Hematopoietic multipotent progenitor cell treated with erythropoietin and hydrocortisone succinate and interleukin-3 and kit ligand, for 6 days (in vitro differentiated cells): ENCODE results near the gene ERVH48-1.
A peak's percentile ranks its signal among the peaks of the same experiment; 100 is the strongest.
"Not testable (repeated sequence)": the region's sequence is repeated elsewhere in the genome, so short reads cannot be mapped to it uniquely, and the experiment has no call there.

Experiments used
- DNase-seq: peaks from one replicate; pipeline ENCODE4 v3.0.0-alpha.2; 2015

ERVH48-1 gene

DNA sequence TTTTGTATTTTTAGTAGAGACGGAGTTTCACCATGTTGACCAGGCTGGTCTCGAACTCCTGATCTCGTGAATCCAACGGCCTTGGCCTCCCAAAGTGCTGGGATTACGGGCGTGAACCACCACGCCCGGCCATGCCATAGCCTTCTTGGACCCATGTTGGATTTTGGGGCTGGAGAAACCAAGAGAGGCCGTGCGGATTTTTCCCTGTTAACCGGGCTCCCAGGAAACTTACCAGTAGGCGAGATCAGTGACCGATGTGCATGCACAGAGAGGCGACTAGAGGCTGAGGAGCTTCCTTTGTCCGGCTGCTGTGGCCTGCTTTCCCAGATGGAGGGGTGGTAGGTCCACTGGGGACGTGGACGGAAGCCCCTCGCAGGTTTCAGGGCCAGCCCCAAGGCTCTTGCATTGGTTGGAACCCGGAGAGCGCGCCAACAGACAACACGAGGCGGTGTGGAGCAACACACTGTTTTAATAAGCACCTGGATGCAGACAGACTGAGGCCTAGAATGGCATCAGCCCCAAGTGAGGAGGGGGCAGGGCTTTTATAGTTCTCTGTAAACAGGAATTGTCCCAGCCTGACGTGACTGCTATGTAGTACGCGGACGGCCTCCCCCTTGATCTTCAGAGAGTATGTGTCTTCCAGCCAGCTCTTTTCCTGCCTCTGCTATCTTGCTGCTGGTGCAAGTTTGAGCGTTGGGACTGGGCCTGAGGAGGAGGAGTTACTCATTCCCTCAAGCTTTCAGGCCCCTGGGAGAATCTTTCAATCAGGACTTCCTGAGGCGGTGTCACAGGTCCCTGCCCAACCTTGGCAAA, at the start of gene ERVH48-1:
ERVH48-1 (minus strand) TSS at position 517 of the 813 bp plus-strand sequence. CDS start 6,624 bp downstream, outside the sequence.
- no peak for DNase-seq

DNA sequence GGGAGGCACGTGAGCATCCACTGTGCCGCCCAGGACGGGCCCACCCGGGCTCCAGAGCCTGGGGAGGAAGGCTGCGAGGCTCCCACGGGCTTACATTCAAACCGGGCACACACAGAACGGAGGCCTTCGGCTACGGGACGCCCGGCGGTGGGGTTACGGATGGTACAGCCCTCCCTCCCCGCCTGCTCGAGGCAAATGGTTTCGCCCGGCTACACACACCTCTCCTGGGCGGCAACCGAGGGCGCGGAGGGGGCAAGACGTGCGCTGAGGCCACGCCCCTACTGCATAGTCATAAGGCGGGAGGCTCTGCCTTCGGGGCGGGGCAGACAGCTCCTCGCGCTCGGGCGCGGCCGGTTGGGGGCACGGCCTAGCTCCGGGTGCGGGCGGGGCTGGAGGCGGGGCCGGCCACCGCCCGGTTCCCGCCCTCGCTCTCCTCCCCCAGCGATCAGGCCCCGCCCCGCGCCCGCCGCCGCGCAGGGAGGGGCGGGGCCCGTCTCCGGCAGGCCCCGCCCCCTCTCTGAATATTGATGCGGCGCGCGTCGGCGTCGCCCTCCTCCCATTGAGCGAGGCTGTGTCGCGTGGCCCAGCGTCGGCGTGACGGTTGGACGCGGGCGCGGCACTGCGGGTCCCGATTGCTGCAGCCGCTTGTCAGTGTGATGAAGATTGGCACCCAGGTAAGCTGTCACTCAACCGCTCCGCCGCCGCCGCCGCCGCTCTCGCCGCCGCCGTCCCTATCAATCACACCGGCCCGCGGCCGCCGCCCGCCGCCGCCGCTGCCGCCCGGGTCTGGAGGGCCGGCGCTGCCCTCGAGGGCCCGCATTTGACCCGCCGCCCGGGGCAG, 48.8 kb upstream of the ERVH48-1 start, which contains the start of gene PKNOX1:
PKNOX1 (plus strand) TSS at position 572 of the 841 bp plus-strand sequence. CDS start 29,820 bp downstream, outside the sequence.
- DNase-seq, result peak; percentile 99

DNA sequence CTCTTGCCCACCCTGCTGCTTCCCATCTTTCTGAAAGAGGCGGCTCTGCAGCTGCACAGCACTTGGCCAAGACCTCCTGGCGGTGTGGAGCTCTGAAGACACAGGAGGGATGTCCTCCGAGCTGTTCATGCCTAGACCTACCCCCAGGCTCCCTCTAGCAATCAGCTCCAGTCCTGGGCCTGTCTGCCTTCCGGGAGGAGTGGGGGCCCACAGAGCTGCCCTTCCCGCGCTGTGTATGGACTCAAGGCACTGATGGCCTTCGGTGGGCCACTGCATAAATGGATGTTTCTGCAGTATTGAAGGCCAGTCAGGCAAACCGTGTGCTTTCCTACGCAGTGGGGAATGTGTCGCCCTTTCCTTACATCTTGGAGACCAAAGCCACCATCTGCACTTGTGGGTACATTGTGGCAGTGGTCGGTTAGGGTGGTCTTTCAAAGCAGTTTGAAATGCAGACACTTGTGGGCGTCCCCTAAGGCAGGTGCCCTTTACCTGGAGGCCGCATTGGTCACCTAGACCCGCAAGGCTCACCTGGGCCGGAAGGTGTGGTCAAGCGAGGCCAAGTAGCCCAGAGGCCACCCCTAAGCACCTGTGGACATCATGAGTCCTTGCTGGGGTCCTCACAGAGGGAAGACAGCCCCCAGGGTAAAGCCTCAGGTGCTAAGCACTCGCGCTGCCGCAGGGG, 48.0 kb upstream of the ERVH48-1 start:
- DNase-seq, result peak; percentile 26

DNA sequence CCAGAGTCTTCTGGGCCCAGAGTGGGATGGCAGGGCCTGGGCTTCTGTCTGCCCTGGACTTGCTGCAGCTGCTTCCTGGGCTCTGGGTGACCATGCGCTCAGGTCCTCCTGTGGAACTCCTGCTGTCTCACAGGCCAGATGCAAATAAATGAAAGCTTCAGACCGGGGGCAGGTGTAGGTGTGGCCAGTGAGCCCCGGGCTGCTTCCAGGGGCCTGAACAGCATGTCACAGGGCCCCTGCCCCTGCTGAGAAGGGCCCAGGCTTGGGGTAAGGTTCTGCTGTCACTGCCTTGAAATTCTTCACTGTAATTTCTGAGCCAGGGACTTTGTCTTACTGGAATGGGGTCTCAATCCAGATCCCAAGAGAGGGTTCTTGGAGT, 46.5 kb upstream of the ERVH48-1 start:
- DNase-seq, result no peak

DNA sequence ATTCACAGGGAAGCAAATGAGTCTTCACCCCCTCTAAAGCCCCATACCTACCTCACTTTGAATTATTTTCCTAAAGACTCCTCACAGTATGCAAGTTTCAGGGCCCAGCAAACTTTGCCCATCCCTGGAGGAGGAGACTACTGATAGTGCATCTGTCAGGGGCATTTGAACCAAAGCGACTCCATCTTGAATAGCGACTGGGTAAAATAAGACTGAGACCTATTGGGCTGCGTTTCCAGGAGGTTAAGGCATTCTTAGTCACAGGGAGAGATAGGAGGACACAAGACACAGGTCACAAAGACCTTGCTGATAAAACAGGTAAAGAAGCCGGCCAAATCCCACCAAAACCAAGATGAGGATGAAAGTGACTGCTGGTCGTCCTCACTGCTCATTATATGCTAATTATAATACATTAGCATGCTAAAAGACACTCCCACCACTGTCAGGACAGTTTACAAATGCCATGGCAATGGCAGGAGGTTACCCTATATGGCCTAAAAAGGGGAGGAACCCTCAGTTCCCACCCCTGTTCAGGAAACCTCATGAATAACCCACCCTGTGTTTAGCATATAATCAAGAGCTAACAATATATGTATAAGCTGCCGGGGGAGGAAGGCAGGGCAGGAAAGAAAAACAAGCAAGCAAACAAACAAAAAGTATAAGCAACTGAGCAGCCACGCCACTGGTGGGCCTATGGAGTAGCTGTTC, 45.7 kb upstream of the ERVH48-1 start:
- no peak for DNase-seq

DNA sequence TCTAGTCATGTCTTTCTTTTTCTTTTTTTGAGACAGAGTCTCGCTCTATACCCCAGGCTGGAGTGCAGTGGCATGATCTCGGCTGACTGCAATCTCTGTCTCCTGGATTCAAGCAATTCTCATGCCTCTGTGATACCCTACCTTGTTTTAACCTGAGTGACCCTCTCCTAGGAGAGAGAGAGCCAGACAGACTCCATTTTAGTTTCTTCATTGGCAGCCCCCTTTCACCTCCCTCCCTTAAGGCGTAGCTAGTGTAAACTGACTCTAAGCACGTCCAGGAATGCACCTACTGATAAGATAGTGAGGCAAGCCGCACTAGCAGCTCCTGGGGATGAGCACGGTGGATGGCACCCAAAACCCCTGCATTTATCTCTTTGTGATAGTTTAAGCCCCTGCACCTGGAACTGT, 43.8 kb upstream of the ERVH48-1 start:
- peak; percentile 54 for DNase-seq

DNA sequence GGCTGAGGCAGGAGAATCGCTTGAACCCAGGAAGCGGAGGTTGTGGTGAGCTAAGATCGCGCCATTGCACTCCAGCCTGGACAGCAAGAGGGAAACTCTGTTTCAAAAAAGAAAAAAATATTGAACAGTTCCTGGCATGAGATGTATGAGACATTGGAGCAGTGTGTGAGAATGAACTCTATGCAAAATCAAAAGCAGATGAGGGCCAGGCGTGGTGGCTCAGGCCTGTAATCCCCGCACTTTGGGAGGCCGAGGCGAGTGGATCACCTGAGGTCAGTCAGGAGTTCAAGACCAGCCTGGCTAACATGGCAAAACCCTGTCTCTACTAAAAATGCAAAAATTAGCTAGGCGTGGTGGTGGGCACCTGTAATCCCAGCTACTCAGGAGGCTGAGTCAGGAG, 42.2 kb upstream of the ERVH48-1 start:
- not testable (repeated sequence) for DNase-seq

DNA sequence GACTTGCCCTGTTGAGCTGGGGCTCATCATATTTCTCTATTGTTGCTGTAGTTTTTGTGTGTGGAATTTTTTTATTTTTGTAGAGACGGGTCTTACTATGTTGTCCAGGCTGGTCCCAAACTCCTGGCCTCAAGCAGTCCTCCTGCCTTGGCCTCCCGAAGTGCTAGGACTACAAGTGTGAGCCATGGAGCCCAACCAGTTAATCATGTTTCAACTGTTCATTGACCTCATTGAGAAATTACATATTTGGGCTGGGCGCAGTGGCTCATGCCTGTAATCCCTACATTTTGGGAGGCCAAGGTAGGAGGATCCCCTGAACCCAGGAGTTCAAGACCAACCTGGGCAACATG, 39.8 kb upstream of the ERVH48-1 start:
- no peak for DNase-seq

DNA sequence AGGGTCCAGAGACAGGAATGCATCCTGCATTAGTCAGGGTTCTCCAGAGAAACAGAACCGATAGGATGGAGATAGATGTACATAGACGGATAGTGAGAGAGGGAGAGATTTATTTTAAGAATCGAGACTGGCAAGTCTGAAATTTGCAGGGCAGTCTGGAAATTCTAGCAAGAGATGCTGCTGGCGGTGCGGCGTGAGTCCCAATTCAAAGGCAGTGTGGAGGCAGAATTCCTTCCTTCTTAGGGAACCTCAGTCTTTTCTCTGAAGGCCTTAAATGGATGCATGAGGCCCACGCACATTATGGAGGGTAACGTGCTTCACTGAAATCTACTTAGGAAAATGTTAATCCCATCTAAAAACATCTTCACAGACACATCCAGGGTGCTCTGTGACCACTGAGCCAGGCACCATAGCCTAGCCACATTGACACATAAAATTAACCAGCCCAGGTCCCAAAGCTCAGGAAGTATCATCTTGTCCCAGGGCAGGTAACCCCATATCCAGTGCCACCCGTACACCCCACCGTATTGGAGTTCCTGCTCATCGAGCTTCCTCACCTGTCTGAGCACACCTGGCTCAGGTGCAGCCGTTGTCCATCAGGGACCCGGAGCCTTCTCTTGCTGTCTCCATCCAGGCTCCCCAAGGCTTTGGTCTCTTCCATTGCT, 39.2 kb upstream of the ERVH48-1 start:
- DNase-seq, result no peak

DNA sequence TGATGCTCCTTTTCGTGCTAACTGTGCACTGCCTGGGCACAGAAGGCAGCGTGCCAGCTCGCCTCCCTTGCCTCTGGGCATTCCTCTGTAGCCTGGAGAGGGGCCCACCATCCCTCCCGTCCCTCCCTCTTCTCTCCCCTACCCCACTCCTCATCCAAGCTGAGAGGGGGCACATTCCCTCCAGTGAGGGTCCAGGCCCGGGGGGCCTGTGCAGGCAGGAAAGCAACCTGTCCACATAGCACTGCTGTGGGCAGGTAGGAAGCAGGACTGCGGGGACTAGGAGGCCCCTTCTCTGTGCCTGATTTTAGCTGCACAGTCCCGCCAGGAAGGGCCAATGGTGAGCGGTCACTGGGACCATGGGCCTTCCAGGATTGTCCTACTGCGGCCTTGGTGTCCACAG, 38.7 kb upstream of the ERVH48-1 start:
- DNase-seq, result no peak

DNA sequence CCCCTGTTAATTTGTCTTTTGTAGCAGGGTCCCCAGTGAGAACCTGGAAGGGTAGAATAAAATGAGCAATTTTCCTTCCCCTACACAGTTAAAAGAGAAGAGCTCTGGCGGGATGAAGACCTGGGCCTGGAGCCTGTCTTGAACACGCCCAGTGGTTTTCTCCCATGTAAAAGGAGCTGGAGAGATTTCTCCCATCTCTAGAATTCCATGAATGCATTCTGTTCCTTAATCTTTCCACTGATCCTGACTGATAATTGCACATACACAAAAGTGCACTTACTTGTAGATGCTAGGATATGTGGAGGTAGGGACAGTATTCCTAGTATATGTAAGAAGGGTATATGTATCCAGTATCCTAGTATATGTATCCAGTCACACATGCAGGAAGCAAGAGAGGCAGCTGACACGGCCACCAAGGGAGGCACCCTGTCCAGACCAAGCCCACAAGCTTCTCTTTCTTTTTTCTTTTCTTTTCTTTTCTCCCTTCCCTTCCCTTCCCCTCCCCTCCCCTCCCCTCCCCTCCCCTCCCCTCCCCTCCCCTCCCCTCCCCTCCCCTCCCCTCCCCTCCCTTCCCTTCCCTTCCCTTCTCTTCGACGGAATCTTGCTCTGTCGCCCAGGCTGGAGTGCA, 37.1 kb upstream of the ERVH48-1 start:
- DNase-seq, result no peak

DNA sequence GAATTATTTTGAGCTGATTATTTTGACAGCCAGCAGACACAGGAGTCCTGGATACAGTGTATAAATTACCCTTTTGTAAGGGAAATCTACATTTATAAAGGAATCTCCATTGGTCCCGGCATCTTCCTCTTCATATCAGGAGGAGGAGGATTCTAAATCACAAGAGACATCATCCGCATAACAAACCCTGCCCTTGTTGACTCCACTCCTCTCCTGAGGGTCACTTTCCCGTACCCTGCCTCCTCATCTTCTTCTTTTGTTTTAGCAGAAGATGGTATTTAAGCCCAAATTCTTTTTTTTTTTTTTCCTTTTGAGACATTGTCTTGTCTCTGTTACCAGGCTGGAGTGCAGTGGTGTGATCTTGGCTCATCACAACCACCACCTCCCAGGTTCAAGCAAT, 34.3 kb upstream of the ERVH48-1 start:
- no peak for DNase-seq

DNA sequence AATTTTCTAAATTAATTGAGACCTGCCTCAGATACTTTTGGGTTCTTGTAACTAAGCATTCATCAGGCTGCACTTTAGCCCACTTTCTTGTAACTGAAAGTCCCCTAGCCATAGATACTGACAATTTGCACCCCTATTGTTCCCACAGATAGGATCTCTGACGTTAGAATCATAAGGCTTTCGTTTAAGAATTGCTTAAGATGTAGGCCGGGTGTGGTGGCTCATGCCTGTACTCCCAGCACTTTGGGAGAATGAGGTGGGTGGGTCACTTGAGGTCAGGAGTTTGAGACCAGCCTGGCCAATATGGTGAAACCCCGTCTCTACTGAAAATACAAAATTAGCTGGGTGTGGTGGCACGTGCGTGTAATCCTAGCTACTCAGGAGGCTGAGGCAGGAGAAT, 32.7 kb upstream of the ERVH48-1 start:
- peak; percentile 17 for DNase-seq

DNA sequence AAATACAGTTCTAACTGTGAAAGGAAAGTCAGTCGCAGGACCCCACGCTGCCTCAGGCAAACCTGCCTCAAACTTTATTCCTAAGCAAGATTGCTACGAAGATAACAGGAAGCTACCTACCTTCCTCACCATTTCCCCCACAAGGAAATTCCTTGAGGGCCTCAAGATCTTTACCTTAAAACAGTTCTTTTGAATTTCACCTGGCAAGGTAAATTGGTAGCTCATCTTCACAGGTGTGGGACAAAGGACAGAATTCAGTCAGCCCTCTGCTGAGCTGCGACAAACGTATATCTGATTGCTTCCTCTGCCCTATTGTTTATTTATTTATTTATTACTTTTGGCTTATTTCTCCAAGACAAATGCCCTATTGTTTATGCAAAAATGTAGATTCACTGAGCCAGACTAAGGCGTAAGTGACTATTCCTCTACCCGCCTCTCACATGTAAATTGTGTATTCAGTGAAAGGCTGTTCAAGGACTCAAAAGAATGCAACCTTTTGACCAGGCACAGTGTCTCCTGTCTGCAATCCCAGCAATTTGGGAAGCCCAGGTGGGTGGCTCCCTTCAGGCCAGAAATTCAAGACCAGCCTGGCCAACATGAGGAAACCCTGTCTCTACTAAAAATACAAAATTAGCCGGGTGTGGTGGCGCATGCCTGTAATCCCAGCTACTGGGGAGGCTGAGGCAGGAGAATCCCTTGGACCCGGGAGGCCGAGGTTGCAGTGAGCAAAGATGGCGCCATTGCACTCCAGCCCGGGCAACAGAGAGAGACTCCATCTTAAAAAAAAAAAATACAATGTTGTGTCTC, 31.6 kb upstream of the ERVH48-1 start:
- DNase-seq, result no peak

DNA sequence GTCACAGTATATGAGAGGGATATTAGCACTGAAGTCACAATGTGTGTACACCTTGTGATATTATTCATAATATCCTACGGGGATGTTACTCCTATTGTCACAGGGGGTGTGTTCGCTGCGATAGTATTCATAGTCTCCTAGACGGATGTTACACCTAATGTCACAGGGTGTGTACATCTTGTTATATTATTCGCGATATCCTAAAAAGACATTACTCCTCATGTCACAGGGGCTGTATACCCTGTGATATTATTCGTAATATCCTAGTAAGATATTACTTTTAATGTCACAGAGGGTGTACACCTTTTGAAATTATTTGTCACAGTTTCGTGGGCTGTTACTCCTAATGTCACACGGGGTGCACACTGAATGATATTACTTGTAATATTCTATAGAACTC, 25.8 kb upstream of the ERVH48-1 start:
- not testable (repeated sequence) for DNase-seq

DNA sequence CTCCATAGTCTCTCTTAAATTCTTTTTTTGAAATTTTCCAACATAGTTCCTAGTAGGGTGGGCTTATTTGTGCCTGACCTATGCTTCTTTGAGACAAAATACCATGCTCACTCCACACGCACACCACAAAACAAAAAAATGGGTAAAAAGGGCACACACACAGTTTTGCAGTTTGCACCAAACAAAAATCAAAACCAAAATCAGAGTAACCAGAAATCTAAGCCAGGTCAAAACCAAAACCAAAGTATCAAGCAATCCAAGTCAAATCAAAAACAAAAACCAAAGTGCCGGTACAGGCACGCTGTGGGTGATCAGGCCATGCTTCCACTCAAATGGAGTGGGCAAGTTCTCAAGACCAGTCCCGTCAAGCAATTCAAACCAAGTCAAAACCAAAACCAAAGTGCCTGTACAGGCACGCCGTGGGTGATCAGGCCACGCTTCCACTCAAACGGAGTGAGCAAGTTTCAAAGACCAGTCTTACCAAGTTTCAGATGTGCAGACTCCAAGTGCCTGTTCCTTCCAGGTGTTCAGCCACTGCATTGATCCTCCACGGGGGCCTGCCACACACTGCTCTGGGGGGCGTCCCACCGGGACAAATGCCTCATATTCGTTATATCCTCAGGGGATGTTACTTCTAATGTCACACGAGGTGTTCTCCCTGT, 23.8 kb upstream of the ERVH48-1 start:
- DNase-seq, result not testable (repeated sequence)

DNA sequence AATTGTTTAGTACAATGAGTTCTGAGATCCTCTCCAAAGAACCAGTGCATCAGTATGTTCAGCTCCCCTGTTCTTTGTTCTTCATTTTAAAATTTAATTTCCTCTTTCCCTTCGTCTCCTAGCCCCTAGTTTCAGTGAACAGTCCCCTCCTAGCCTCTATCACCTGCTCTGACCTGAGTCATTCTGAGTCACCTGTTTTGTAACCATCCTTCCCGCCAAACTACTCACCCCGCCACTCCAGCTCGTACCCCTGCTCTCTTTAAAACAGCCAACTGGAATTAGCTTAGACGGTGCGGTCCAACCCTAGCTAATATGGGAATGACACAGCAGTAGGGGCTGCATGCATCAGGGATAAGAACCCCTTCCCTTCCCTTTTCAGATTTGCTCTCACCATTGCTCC, 16.8 kb upstream of the ERVH48-1 start:
- DNase-seq, result no peak

DNA sequence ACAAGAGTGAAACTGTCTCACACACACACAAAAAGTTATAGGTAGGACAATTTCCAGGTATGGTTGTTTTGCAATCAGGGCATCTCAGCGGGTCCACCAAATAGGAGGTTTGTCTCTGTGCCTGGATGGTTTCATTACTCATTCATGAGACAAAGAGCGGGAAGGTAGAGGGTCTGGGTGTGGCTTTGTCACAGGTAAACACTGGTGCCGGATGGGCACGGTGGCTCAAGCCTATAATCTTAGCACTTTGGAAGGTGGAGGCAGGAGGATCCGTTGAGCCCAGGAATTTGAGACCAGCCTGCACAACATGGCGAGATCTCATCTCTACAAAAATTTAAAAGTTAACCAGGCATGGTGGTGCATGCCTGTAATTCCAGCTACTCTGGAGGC, 16.3 kb upstream of the ERVH48-1 start:
- DNase-seq, result no peak

DNA sequence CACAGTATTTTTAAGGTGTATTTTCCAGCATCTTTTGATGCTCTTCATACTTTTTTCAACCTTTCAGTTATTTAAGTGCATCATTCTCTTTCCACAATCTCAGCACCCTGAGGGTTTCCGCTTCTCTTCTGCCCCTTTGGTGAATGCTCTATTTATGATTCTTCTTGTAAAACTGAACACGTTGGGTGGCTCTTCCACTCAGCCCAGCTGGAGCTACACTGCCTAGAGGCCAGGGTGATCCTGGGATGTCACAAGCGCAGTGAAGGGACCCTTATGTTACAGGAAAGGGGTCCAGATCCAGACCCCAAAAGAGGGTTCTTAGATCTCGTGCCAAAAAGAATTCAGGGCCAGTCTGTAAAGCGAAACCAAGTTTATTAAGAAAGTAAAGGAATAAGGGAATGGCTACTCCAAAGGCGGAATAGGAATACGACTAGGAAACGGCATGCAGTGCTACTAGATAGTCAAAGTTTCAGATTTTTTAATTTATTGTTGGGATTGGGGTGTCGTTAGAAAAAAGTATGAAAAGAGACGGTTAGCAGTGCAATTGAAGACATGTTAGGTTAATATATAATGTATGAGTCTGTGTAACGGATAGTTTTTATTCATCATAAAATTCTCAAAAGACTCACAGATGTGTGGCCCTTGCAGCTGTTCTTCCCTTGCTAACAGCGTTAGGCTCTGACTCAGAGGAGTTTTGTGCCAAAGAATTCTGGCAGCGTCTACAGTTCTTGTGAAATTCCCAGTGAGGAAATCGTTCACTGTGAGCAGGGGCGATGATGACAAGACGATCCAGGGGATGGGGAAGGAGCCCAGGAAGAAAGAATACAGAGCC, 14.4 kb upstream of the ERVH48-1 start:
- DNase-seq, result peak; percentile 18
